Measurements from ENCODE around the gene MOB1B. TPM values are rescaled to one million over a fixed set of nuclear protein-coding genes. Genes with fewer than 3 reads are reported as not detected.

The MOB1B gene
- total and polyA plus RNA-seq, 2 of the 13 experiments (the other 11 are each of a cell fraction or from before 2014, with no cell fraction given): 3.9 to 4.0 TPM

- ChIA-PET CTCF (ENCODE audit: low intra/inter-chr PET ratio, low total read pairs) (no interaction called here), POLR2A (interaction anchor here (0.6 kb wide), 1 partner anchor 93 kb away, joined by 3 read pairs; no protein-coding TSS in a partner anchor)
- peaks cover 10% of the 10 kb centered on the region for H3K4me1 ChIP-seq (ENCODE audit: insufficient read depth, low read length)
- no peak for FAIRE-seq
- no peak overlapping the region for H2AFZ ChIP-seq (ENCODE audit: low read length)
- H3K4me3 ChIP-seq (replicated peaks in 1 of 3; ENCODE audit: insufficient read depth in 1 of 3, low read depth in 2 of 3, low read length in 3 of 3): no peak overlapping the region
- TF ChIP-seq DPF2 (CRISPR knock-in tag; IDR thresholded peaks at IDR 0.05; ENCODE audit: borderline replicate concordance, low read depth) (no peak), TBP (CRISPR knock-in tag; IDR thresholded peaks at IDR 0.05) (no peak), ZNF878 (CRISPR knock-in tag; IDR thresholded peaks at IDR 0.05) (no peak), SIN3B (IDR thresholded peaks at IDR 0.05; ENCODE audit: low read length) (no peak), ZNF224 (CRISPR knock-in tag; IDR thresholded peaks at IDR 0.05) (no peak), ARID4A (CRISPR knock-in tag; IDR thresholded peaks at IDR 0.05; ENCODE audit: borderline replicate concordance) (no peak), ZNF720 (CRISPR knock-in tag; IDR thresholded peaks at IDR 0.05) (no peak), ZNF577 (CRISPR knock-in tag; IDR thresholded peaks at IDR 0.05; ENCODE audit: borderline replicate concordance, low read depth) (no peak), HCFC1 (IDR thresholded peaks at IDR 0.05; ENCODE audit: low read depth, low read length) (no peak)
- H3K27ac ChIP-seq (ENCODE audit: extremely low read length, insufficient read depth, low read length): no peak overlapping the region
- no peaks in the 10 kb centered on the region for H3K9me3 ChIP-seq (ENCODE audit: low read length)
- ATAC-seq: no peak
- no TSS peak for BruUV-seq (replicated peaks)
- in situ Hi-C loops (cut with HindIII; ENCODE audit: extremely low pct_ligation_motif_present, low pct_unique_long_range_greater_than_20kb): no loop called here
- no peaks in the 10 kb centered on the region for H3K27me3 ChIP-seq (ENCODE audit: control insufficient read depth in 1 of 2, insufficient read depth in 2 of 2, low read length in 2 of 2)
- H3K79me2 ChIP-seq (ENCODE audit: insufficient read depth, low read length): no peaks in the 10 kb centered on the region
- no peak overlapping the region for H3K9ac ChIP-seq (ENCODE audit: insufficient read depth, low read depth, low read length)
- H3K4me2 ChIP-seq (ENCODE audit: low read depth, low read length): no peak overlapping the region
- DNase-seq (ENCODE audit: low spot score): no peak
- intact Hi-C loops (cut with micrococcal nuclease; ENCODE audit: unreplicated experiment): loop anchor here (2.0 kb wide), 1 partner anchor 69 kb away; no protein-coding TSS in a partner anchor
- H4K20me1 ChIP-seq (ENCODE audit: insufficient read depth, low read length): no peaks in the 10 kb centered on the region
- 95% methylated on average over 3 of the region's 3 CpGs for WGBS (ENCODE audit: low lambda C conversion rate)
- H3K36me3 ChIP-seq (replicated peaks in 1 of 2; ENCODE audit: control insufficient read depth in 1 of 2, insufficient read depth in 2 of 2, low read length in 2 of 2): no peaks in the 10 kb centered on the region
Measured at GRCh38 chr4:70945452-70946055, 43.4 kb downstream of the MOB1B start.
